Smooth muscle cell (in vitro differentiated cells): ENCODE data around the gene KMT2A. TPM values are rescaled to one million over a fixed set of nuclear protein-coding genes. Genes with fewer than 3 reads are reported as not detected.

Experiments
- DNase-seq: peaks from one replicate; lab custom pipeline; 2025; ENCODE audit not compliant: unreplicated experiment; lab: John Stamatoyannopoulos, UW
- H2AFZ ChIP-seq: fragments of 200-600 bp; sonication (generic); 2 replicates; pipeline ENCODE4 v1.6.0; 2016; ENCODE audit warnings: antibody characterized with exemption, low read depth, mild to moderate bottlenecking
- H3F3A ChIP-seq: fragments of 200-600 bp; sonication (generic); 2 replicates; pipeline ENCODE4 v1.6.0; 2017; ENCODE audit warnings: antibody characterized with exemption, low read depth
- H3K27ac ChIP-seq: fragments of 200-600 bp; sonication (generic); 2 replicates; pipeline ENCODE4 v1.5.1; 2016; ENCODE audit warnings: low read depth, mild to moderate bottlenecking
- H3K27me3 ChIP-seq: fragments of 200-600 bp; sonication (generic); 2 replicates; pipeline ENCODE4 v1.6.1; 2016; ENCODE audit warnings: low read depth, mild to moderate bottlenecking
- H3K36me3 ChIP-seq: fragments of 200-600 bp; sonication (generic); 2 replicates; pipeline ENCODE4 v1.5.1; 2016; ENCODE audit warnings: low read depth
- H3K4me1 ChIP-seq: fragments of 200-600 bp; sonication (generic); 2 replicates; pipeline ENCODE4 v1.5.1; 2016; ENCODE audit warnings: low read depth
- H3K4me2 ChIP-seq: fragments of 200-600 bp; sonication (generic); 2 replicates; pipeline ENCODE4 v1.6.0; 2016; ENCODE audit warnings: mild to moderate bottlenecking
- H3K4me3 ChIP-seq: fragments of 200-600 bp; sonication (generic); 2 replicates; pipeline ENCODE4 v1.5.1; 2016; ENCODE audit warnings: mild to moderate bottlenecking
- H3K79me2 ChIP-seq: fragments of 200-600 bp; sonication (generic); 2 replicates; pipeline ENCODE4 v1.6.0; 2016; ENCODE audit warnings: low read depth, mild to moderate bottlenecking
- H3K9ac ChIP-seq: fragments of 200-600 bp; sonication (generic); 2 replicates; pipeline ENCODE4 v1.6.0; 2016; ENCODE audit warnings: low read depth
- H3K9me3 ChIP-seq: fragments of 200-600 bp; sonication (generic); replicated peaks from 2 replicates; pipeline ENCODE4 v1.5.1; 2016; ENCODE audit warnings: low read depth
- H4K20me1 ChIP-seq: fragments of 200-600 bp; sonication (generic); 2 replicates; pipeline ENCODE4 v1.6.0; 2016; ENCODE audit warnings: low read depth
- WGBS: methylation state at CpG from one replicate; pipeline ENCODE4 v1.1.7; 2016; ENCODE audit warnings: low lambda C conversion rate; 5-methylcytosine and 5-hydroxymethylcytosine counted together
- polyA plus RNA-seq: library from polyadenylated mRNA; unstranded; fragments of >200 nt; fragmentation: Nextera tagmentation; extraction: Ambion mirVana; gene quantifications from 2 replicates; pipeline ENCODE4 v1.2.1, GENCODE V29; 2016
- total RNA-seq: library from RNA; depleted of rRNA; stranded (reverse); fragments of >200 nt; gene quantifications from 2 replicates; pipeline ENCODE4 v1.2.3, GENCODE V29; 2014
- TF ChIP-seq, protein P1 (sequence below): fragments of 200-600 bp; sonication (generic); IDR thresholded peaks from 2 replicates; pipeline ENCODE4 v1.5.1; 2017; ENCODE audit warnings: borderline replicate concordance, mild to moderate bottlenecking, antibody characterized with exemption; ENCODE audit not compliant: insufficient read depth, poor library complexity, severe bottlenecking

Gene KMT2A
- total and polyA plus RNA-seq, 2 experiments from 2014 or later, result 15.5 to 27.8 TPM

DNA sequence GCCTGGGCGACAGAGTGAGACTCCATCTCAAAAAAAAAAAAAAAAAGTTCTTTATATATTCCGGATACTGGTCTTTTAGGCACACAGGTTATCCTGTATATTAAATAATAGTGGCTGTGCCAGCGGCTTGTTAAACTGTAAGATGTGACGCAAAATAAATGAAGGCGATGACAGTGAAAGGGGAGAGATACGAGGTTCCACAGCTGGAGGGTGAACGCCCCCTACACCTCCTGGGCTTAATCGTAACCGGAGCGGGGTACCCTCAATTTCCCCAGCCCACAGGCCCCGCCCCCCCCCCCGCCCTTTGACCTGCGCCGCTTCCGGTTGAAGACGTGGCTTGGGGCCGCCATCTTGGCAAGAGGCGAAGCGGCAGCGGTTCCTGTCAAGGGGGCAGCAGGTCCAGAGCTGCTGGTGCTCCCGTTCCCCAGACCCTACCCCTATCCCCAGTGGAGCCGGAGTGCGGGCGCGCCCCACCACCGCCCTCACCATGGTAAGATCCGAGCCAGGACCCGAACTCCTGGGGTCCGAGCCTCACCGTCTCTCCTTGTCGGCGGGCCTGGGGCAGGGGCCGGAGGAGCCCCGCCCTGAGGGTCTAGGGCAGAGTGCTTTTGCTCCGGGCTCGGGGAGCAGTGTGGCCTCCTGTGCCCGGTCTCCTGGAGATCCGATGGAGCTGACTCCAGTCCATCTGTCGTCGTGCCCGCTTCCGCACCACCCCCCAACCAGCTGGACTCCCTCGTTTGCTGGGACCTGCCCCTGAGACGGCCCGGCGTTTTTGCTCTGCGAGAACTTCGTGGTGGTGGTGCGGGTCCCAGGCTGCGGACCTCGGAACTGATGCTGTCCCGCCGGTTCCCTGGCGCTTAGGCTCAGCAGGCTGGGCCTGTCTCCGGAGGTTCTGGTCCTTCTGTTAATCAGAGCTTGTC lies 136.0 kb downstream of the KMT2A start, which contains the start of gene ARCN1:
Gene ARCN1 (plus strand): TSS at position 349 of the 920 bp plus-strand sequence. CDS start 139 bp downstream, at position 488.
- TF ChIP-seq, protein P1, sequence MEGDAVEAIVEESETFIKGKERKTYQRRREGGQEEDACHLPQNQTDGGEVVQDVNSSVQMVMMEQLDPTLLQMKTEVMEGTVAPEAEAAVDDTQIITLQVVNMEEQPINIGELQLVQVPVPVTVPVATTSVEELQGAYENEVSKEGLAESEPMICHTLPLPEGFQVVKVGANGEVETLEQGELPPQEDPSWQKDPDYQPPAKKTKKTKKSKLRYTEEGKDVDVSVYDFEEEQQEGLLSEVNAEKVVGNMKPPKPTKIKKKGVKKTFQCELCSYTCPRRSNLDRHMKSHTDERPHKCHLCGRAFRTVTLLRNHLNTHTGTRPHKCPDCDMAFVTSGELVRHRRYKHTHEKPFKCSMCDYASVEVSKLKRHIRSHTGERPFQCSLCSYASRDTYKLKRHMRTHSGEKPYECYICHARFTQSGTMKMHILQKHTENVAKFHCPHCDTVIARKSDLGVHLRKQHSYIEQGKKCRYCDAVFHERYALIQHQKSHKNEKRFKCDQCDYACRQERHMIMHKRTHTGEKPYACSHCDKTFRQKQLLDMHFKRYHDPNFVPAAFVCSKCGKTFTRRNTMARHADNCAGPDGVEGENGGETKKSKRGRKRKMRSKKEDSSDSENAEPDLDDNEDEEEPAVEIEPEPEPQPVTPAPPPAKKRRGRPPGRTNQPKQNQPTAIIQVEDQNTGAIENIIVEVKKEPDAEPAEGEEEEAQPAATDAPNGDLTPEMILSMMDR, result no peak
- DNase-seq, result peak; percentile 62

DNA sequence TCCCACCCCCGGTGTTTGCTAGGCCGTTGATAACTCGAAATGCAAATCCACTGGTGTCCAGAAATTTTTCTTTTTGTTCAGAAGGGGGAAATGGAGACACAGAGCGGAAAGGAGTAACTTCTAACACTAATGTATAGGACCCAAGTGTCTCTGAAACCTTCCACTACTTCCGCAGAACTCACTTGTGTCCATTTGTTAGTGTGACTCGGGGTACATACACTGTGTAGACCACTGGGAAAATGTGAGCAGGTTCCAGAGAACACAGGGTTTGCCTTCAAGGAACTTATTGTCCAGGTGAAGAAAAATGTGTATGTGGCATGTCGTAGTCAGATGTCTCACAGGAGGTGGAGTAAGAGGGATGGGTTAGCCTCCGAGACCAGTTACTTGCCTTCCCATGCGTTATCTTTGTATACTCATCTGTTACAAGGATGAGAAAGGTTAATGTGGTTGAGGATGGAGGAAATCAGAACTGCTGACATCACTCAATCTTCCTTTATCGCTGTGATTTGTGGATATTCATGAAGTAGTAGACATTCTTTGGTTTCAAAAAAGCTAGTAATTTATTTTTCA lies 136.8 kb downstream of the KMT2A start:
- H3K9me3 ChIP-seq, result no peaks in the 10 kb centered on the region
- no peak overlapping the region for H2AFZ ChIP-seq
- no peak for DNase-seq
- peaks cover 30% of the 10 kb centered on the region for H3K4me1 ChIP-seq
- peak overlapping the region; percentile 95 for H3K4me2 ChIP-seq
- peaks cover 70% of the 10 kb centered on the region for H3K79me2 ChIP-seq
- H3K4me3 ChIP-seq, result peak overlapping the region; percentile 97
- no peaks in the 10 kb centered on the region for H3K27me3 ChIP-seq
- peak overlapping the region; percentile 100 for H3K9ac ChIP-seq
- 7% methylated on average over 10 of the region's 10 CpGs for WGBS
- peaks cover 50% of the 10 kb centered on the region for H4K20me1 ChIP-seq
- H3K36me3 ChIP-seq, result no peaks in the 10 kb centered on the region
- peaks cover 6% of the 10 kb centered on the region for H3F3A ChIP-seq
- H3K27ac ChIP-seq, result peak overlapping the region; percentile 99
- TF ChIP-seq, protein P1, result no peak

More for the DNA sequence above, 136.0 kb downstream of the KMT2A start, which contains the start of gene ARCN1:
- Histone ChIP-seq H3K36me3 (no peaks in the 10 kb centered on the region), H2AFZ (peak within 1 kb of the TSS; percentile 63), H3K4me1 (peaks cover 30% of the 10 kb centered on the region), H3K27ac (peak within 1 kb of the TSS; percentile 99), H4K20me1 (peaks cover 43% of the 10 kb centered on the region), H3K4me2 (peak within 1 kb of the TSS; percentile 95), H3K9ac (peak within 1 kb of the TSS; percentile 100), H3K4me3 (peak within 1 kb of the TSS; percentile 97), H3K9me3 (no peaks in the 10 kb centered on the region), H3K27me3 (no peaks in the 10 kb centered on the region), H3K79me2 (peaks cover 62% of the 10 kb centered on the region), H3F3A (peaks cover 6% of the 10 kb centered on the region)
- WGBS, result under 1% methylated on average over 44 of the region's 55 CpGs

DNA sequence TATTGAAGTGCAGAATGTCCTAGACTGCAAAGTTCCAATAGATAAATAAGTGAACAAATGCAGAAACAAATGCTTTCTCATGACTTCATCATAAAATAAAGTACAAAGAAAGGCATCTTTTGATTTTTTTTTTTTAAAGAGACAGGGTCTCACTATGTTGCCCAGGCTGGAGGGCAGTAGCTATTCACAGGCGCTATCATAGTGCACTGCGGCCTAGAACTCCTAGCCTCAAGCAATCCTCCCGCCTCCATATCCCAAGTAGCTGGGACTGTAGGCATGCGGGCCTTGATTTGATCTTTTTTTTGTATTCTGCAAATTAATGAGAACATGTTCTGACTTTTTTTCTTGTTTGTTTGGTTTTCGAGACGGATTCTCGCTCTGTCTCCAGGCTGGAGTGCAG lies 138.3 kb downstream of the KMT2A start:
- TF ChIP-seq, protein P1, result no peak
- Histone ChIP-seq H3K36me3 (no peaks in the 10 kb centered on the region), H3K79me2 (peaks cover 85% of the 10 kb centered on the region), H3K9ac (no peak overlapping the region), H3K9me3 (no peaks in the 10 kb centered on the region), H3K4me1 (peaks cover 30% of the 10 kb centered on the region), H4K20me1 (peaks cover 66% of the 10 kb centered on the region), H3K27ac (peak overlapping the region; percentile 0), H3K4me2 (peak overlapping the region; percentile 95), H3K4me3 (peak overlapping the region; percentile 97), H2AFZ (no peak overlapping the region), H3F3A (peaks cover 6% of the 10 kb centered on the region), H3K27me3 (no peaks in the 10 kb centered on the region)
- 93% methylated on average over 7 of the region's 7 CpGs for WGBS
- DNase-seq, result no peak

Other genes starting within 250 kb of the KMT2A start
- not detected in 2 replicates for gene JAML, start 211.5 kb upstream of the KMT2A start, total RNA-seq
- gene JAML, start 211.5 kb upstream of the KMT2A start, polyA plus RNA-seq, result not detected in 2 replicates
- 7.7 and 9.0 TPM in 2 replicates for gene MPZL3, start 184.1 kb upstream of the KMT2A start, total RNA-seq
- gene MPZL3, start 184.1 kb upstream of the KMT2A start, polyA plus RNA-seq, result 1.7 and 5.4 TPM in 2 replicates
- gene MPZL2, start 172.2 kb upstream of the KMT2A start, total RNA-seq, result 40.0 and 53.9 TPM in 2 replicates
- gene MPZL2, start 172.2 kb upstream of the KMT2A start, polyA plus RNA-seq, result 5.5 and 21.6 TPM in 2 replicates
- gene CD3E, start 131.8 kb upstream of the KMT2A start, total RNA-seq, result not detected in 2 replicates
- not detected in 2 replicates for gene CD3E, start 131.8 kb upstream of the KMT2A start, polyA plus RNA-seq
- not detected in 2 replicates for gene CD3D, start 93.8 kb upstream of the KMT2A start, total RNA-seq
- gene CD3D, start 93.8 kb upstream of the KMT2A start, polyA plus RNA-seq, result not detected in 2 replicates
- gene CD3G, start 92.1 kb upstream of the KMT2A start, total RNA-seq, result not detected in 2 replicates
- not detected in 2 replicates for gene CD3G, start 92.1 kb upstream of the KMT2A start, polyA plus RNA-seq
- 52.4 and 62.1 TPM in 2 replicates for gene UBE4A, start 76.9 kb upstream of the KMT2A start, total RNA-seq
- gene UBE4A, start 76.9 kb upstream of the KMT2A start, polyA plus RNA-seq, result 17.3 and 17.6 TPM in 2 replicates
- 59.2 and 80.5 TPM in 2 replicates for gene ATP5MG, start 34.9 kb upstream of the KMT2A start, total RNA-seq
- 428 and 479 TPM in 2 replicates for gene ATP5MG, start 34.9 kb upstream of the KMT2A start, polyA plus RNA-seq
- gene TTC36, start 91.0 kb downstream of the KMT2A start, total RNA-seq, result 4.6 TPM in 1 of 2 replicates, not detected in the other
- gene TTC36, start 91.0 kb downstream of the KMT2A start, polyA plus RNA-seq, result 0.31 and 1.5 TPM in 2 replicates
- 21.1 and 48.1 TPM in 2 replicates for gene TMEM25, start 94.7 kb downstream of the KMT2A start, total RNA-seq
- gene TMEM25, start 94.7 kb downstream of the KMT2A start, polyA plus RNA-seq, result 23.9 and 27.5 TPM in 2 replicates
- 31.6 and 52.3 TPM in 2 replicates for gene IFT46, start 129.4 kb downstream of the KMT2A start, total RNA-seq
- gene IFT46, start 129.4 kb downstream of the KMT2A start, polyA plus RNA-seq, result 11.9 and 12.8 TPM in 2 replicates
- gene ARCN1, start 135.9 kb downstream of the KMT2A start, total RNA-seq, result 314 and 331 TPM in 2 replicates
- 228 and 285 TPM in 2 replicates for gene ARCN1, start 135.9 kb downstream of the KMT2A start, polyA plus RNA-seq
- gene PHLDB1, start 171.1 kb downstream of the KMT2A start, total RNA-seq, result 89.0 and 112 TPM in 2 replicates
- gene PHLDB1, start 171.1 kb downstream of the KMT2A start, polyA plus RNA-seq, result 86.0 and 103 TPM in 2 replicates
- gene TREH, start 243.2 kb downstream of the KMT2A start, total RNA-seq, result not detected in 2 replicates
- 0.49 and 0.96 TPM in 2 replicates for gene TREH, start 243.2 kb downstream of the KMT2A start, polyA plus RNA-seq